HepG2 (cell line): Measurements from ENCODE around the gene SP5. TPM values are rescaled to one million over a fixed set of nuclear protein-coding genes. Genes with fewer than 3 reads are reported as not detected.

Experiments used
- ATF7-NPFF ChIP-seq: sonication (generic); formaldehyde crosslinking; IDR thresholded peaks from 2 replicates; pipeline ENCODE4 v1.8.1; 2023; ENCODE audit warnings: mild to moderate bottlenecking, low read depth, missing genetic modification reagents, moderate library complexity
- HOXA3 ChIP-seq: sonication (generic); formaldehyde crosslinking; IDR thresholded peaks from 2 replicates; pipeline ENCODE4 v1.5.0; 2020; ENCODE audit warnings: missing genetic modification reagents
- KLF12 ChIP-seq: sonication (generic); formaldehyde crosslinking; IDR thresholded peaks from 2 replicates; pipeline ENCODE4 v1.4.0; 2020; ENCODE audit warnings: missing genetic modification reagents, borderline replicate concordance
- MEF2D ChIP-seq: sonication (generic); formaldehyde crosslinking; IDR thresholded peaks from 2 replicates; pipeline ENCODE4 v1.5.1; 2020; ENCODE audit warnings: mild to moderate bottlenecking, missing genetic modification reagents
- RARA ChIP-seq: IDR thresholded peaks from 2 replicates; pipeline ENCODE4 v1.6.1; 2016; ENCODE audit warnings: missing genetic modification reagents, missing compliant biosample characterization
- SAFB2 ChIP-seq: sonication (generic); formaldehyde crosslinking; IDR thresholded peaks from 2 replicates; pipeline ENCODE4 v1.5.1; 2020; ENCODE audit warnings: missing genetic modification reagents, low read depth, mild to moderate bottlenecking, borderline replicate concordance
- SALL2 ChIP-seq: sonication (generic); formaldehyde crosslinking; IDR thresholded peaks from 2 replicates; pipeline ENCODE4 v1.8.1; 2023; ENCODE audit warnings: mild to moderate bottlenecking, missing genetic modification reagents, inconsistent platforms
- SKI ChIP-seq: fragments of 450-650 bp; IDR thresholded peaks from one replicate; pipeline ENCODE4 v1.6.1; 2018; ENCODE audit warnings: mild to moderate bottlenecking; ENCODE audit not compliant: partially characterized antibody
- SMAD3 ChIP-seq: sonication (generic); formaldehyde crosslinking; IDR thresholded peaks from 2 replicates; pipeline ENCODE4 v1.4.0; 2020; ENCODE audit warnings: missing genetic modification reagents
- TBX3 ChIP-seq: fragments of 450-650 bp; IDR thresholded peaks from 2 replicates; pipeline ENCODE4 v1.6.1; 2017; ENCODE audit warnings: antibody characterized with exemption, mild to moderate bottlenecking, inconsistent platforms, borderline replicate concordance
- YEATS2 ChIP-seq: sonication (generic); formaldehyde crosslinking; IDR thresholded peaks from 2 replicates; pipeline ENCODE4 v1.4.0; 2020; ENCODE audit warnings: missing genetic modification reagents, borderline replicate concordance
- ZNF205 ChIP-seq: IDR thresholded peaks from 2 replicates; pipeline ENCODE4 v1.6.1; 2018; ENCODE audit warnings: missing biosample characterization, missing genetic modification reagents
- ZNF616 ChIP-seq: sonication (generic); formaldehyde crosslinking; IDR thresholded peaks from 2 replicates; pipeline ENCODE4 v1.5.0; 2020; ENCODE audit warnings: low read depth, mild to moderate bottlenecking, missing genetic modification reagents
- ZNF746 ChIP-seq: sonication (generic); formaldehyde crosslinking; IDR thresholded peaks from 2 replicates; pipeline ENCODE4 v1.8.0; 2022; ENCODE audit warnings: mild to moderate bottlenecking, missing genetic modification reagents
- ZNF777 ChIP-seq: sonication (generic); formaldehyde crosslinking; IDR thresholded peaks from 2 replicates; pipeline ENCODE4 v1.4.0; 2020; ENCODE audit warnings: missing genetic modification reagents
- polyA plus RNA-seq, 8 experiments: library from polyadenylated mRNA; depleted of rRNA in 3 of 8; stranded (reverse) in 7 of 8; unstranded in 1 of 8; fragments of >200 nt; fragmentation: Illumina TruSeq in 4 of 8; extraction: Trizol in 4 of 8; gene quantifications; 2 replicates each; pipeline versions ENCODE4 v1.2.1 to v1.2.3, GENCODE V29; 2011 to 2016; ENCODE audit warnings: low read depth in 4 of 8, missing spikeins in 1 of 8, mixed read lengths in 1 of 8; ENCODE audit not compliant: insufficient read depth in 1 of 8
- total RNA-seq, 5 experiments: library from RNA; depleted of rRNA; stranded (reverse); fragments of >200 nt; fragmentation: Illumina TruSeq; extraction: Trizol; gene quantifications; 2 replicates each; pipeline ENCODE4 v1.2.3, GENCODE V29; 2016; ENCODE audit warnings: low read depth in 1 of 5
- TF ChIP-seq, protein P1 (sequence below): sonication (generic); formaldehyde crosslinking; IDR thresholded peaks from 2 replicates; pipeline ENCODE4 v1.4.0; 2020; ENCODE audit warnings: mild to moderate bottlenecking, missing genetic modification reagents, borderline replicate concordance
- TF ChIP-seq, protein P2 (sequence below): sonication (generic); formaldehyde crosslinking; IDR thresholded peaks from 2 replicates; pipeline ENCODE4 v1.4.0; 2020; ENCODE audit warnings: missing genetic modification reagents, borderline replicate concordance
- TF ChIP-seq, protein P3 (sequence below): sonication (generic); formaldehyde crosslinking; IDR thresholded peaks from 2 replicates; pipeline ENCODE4 v1.5.0; 2020; ENCODE audit warnings: mild to moderate bottlenecking, missing genetic modification reagents

SP5 gene
- total and polyA plus RNA-seq, 2 of the 13 experiments (the other 11 are each of a cell fraction or from before 2014, with no cell fraction given), result 50.8 to 119 TPM

DNA sequence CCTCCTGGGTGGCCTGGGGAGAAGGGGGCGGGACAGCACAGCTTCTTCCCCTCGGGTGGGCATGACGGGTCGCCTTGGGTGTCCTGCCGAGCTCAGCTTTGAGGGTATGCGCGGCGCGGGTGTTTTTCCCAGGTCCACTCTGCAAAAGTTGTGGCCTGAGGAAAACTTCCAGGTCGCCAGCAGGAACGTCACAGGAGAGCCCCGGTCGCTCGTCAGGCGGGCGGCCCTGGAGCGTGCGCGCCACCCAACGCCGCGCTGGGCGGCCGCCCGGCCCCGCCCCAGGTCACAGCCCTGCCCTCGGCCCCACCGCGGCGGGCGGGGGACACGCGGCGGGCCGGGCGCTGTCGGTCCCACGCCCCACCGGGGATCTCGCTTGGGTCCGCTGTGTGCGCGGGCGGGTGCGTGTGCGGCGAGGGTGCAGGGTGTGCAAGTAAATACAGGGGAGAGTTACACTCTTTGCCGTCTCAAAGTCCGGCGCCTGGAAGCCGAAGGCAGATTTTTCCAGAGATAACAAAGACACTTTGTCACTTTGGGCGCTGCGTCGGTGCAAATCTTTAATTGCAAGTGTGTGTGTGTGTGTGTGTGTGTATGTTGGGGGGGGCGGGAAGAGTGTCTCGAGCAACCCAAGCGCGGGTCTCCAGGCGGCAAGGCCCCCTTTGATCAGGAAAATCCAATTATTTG lies 616 bp upstream of the SP5 start (continued):
- TF ChIP-seq, protein P1, sequence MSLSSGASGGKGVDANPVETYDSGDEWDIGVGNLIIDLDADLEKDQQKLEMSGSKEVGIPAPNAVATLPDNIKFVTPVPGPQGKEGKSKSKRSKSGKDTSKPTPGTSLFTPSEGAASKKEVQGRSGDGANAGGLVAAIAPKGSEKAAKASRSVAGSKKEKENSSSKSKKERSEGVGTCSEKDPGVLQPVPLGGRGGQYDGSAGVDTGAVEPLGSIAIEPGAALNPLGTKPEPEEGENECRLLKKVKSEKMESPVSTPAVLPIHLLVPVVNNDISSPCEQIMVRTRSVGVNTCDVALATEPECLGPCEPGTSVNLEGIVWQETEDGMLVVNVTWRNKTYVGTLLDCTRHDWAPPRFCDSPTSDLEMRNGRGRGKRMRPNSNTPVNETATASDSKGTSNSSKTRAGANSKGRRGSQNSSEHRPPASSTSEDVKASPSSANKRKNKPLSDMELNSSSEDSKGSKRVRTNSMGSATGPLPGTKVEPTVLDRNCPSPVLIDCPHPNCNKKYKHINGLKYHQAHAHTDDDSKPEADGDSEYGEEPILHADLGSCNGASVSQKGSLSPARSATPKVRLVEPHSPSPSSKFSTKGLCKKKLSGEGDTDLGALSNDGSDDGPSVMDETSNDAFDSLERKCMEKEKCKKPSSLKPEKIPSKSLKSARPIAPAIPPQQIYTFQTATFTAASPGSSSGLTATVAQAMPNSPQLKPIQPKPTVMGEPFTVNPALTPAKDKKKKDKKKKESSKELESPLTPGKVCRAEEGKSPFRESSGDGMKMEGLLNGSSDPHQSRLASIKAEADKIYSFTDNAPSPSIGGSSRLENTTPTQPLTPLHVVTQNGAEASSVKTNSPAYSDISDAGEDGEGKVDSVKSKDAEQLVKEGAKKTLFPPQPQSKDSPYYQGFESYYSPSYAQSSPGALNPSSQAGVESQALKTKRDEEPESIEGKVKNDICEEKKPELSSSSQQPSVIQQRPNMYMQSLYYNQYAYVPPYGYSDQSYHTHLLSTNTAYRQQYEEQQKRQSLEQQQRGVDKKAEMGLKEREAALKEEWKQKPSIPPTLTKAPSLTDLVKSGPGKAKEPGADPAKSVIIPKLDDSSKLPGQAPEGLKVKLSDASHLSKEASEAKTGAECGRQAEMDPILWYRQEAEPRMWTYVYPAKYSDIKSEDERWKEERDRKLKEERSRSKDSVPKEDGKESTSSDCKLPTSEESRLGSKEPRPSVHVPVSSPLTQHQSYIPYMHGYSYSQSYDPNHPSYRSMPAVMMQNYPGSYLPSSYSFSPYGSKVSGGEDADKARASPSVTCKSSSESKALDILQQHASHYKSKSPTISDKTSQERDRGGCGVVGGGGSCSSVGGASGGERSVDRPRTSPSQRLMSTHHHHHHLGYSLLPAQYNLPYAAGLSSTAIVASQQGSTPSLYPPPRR, result no peak; the same call in 1 of the 2 replicates
- TF ChIP-seq MEF2D (CRISPR knock-in tag) (peak; percentile 61), KLF12 (CRISPR knock-in tag) (0 out of 2 replicates have a peak, but pooled peaks have one; percentile 58), ZNF777 (CRISPR knock-in tag) (0 out of 2 replicates have a peak, but pooled peaks have one; percentile 4), ZNF616 (peak; percentile 89), YEATS2 (no peak), SALL2 (peak; percentile 90), ZNF205 (CRISPR knock-in tag) (no peak; the same call in 1 of the 2 replicates), SMAD3 (CRISPR knock-in tag) (no peak), SAFB2 (CRISPR knock-in tag) (no peak), RARA (peak; percentile 76), HOXA3 (CRISPR knock-in tag) (peak; percentile 82), TBX3 (peak; percentile 99), SKI (peak; percentile 96), ATF7-NPFF (CRISPR knock-in tag) (peak; percentile 44), ZNF746 (CRISPR knock-in tag) (peak; percentile 91)
- TF ChIP-seq, protein P2, sequence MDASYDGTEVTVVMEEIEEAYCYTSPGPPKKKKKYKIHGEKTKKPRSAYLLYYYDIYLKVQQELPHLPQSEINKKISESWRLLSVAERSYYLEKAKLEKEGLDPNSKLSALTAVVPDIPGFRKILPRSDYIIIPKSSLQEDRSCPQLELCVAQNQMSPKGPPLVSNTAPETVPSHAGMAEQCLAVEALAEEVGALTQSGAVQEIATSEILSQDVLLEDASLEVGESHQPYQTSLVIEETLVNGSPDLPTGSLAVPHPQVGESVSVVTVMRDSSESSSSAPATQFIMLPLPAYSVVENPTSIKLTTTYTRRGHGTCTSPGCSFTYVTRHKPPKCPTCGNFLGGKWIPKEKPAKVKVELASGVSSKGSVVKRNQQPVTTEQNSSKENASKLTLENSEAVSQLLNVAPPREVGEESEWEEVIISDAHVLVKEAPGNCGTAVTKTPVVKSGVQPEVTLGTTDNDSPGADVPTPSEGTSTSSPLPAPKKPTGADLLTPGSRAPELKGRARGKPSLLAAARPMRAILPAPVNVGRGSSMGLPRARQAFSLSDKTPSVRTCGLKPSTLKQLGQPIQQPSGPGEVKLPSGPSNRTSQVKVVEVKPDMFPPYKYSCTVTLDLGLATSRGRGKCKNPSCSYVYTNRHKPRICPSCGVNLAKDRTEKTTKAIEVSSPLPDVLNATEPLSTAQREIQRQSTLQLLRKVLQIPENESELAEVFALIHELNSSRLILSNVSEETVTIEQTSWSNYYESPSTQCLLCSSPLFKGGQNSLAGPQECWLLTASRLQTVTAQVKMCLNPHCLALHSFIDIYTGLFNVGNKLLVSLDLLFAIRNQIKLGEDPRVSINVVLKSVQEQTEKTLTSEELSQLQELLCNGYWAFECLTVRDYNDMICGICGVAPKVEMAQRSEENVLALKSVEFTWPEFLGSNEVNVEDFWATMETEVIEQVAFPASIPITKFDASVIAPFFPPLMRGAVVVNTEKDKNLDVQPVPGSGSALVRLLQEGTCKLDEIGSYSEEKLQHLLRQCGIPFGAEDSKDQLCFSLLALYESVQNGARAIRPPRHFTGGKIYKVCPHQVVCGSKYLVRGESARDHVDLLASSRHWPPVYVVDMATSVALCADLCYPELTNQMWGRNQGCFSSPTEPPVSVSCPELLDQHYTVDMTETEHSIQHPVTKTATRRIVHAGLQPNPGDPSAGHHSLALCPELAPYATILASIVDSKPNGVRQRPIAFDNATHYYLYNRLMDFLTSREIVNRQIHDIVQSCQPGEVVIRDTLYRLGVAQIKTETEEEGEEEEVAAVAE (CRISPR knock-in tag), result no peak
- TF ChIP-seq, protein P3, sequence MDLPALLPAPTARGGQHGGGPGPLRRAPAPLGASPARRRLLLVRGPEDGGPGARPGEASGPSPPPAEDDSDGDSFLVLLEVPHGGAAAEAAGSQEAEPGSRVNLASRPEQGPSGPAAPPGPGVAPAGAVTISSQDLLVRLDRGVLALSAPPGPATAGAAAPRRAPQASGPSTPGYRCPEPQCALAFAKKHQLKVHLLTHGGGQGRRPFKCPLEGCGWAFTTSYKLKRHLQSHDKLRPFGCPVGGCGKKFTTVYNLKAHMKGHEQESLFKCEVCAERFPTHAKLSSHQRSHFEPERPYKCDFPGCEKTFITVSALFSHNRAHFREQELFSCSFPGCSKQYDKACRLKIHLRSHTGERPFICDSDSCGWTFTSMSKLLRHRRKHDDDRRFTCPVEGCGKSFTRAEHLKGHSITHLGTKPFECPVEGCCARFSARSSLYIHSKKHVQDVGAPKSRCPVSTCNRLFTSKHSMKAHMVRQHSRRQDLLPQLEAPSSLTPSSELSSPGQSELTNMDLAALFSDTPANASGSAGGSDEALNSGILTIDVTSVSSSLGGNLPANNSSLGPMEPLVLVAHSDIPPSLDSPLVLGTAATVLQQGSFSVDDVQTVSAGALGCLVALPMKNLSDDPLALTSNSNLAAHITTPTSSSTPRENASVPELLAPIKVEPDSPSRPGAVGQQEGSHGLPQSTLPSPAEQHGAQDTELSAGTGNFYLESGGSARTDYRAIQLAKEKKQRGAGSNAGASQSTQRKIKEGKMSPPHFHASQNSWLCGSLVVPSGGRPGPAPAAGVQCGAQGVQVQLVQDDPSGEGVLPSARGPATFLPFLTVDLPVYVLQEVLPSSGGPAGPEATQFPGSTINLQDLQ, result no peak
